Measurements from ENCODE around the gene JAK3. TPM values are rescaled to one million over a fixed set of nuclear protein-coding genes. Genes with fewer than 3 reads are reported as not detected.

The JAK3 gene
- total and polyA plus RNA-seq, 2 of the 8 experiments (the other 6 are each of a cell fraction or from before 2014, with no cell fraction given), result 4.0 to 4.7 TPM

DNA sequence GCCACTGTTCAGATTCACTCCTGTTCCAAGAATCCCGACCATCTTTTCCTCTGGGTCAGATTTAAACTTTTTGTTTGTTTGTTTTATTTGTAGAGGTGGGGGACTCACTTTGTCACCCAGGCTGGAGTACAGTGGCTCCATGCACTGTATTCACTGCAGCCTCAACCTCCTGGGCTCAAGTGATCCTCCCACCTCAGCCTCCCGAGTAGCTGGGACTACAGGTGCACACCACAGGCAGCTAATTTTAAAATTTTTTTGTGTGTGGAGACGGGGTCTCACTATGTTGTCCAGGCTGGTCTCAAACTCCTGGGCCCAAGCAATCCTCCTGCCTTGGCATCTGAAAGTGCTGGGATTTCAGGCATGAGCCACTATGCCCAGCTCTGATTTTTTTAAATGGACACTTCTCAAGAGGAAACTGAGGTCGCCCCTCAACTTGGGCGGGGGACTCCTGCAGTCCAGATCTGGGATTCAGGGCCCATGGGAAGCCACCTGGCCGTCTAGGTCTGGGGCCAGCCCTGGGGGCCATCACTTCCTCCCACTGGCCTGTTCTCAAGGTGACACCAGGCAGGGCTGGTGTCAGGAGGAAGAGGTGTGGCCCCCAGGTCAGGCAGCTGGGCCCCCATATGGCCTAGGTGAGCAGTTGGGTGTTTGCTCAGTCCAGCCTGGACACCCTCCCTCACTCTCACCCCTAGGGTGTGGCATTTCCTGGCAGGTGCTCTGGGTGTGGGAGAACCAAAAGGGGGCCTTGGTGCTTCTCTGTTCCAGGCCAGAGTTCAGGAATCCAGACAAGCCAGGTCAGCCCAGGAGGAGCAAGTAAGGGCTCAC is 51.6 kb downstream of the JAK3 start:
- H3K4ac ChIP-seq (replicated peaks; ENCODE audit: insufficient read length, low read depth, low read length), result no peak overlapping the region
- peaks cover 0 to 6% (median 4%) of the 10 kb centered on the region in 4 experiments; a peak in 5 of 7 replicates for H3K4me1 ChIP-seq (replicated peaks in 1 of 4; ENCODE audit: control insufficient read depth in 3 of 4, insufficient read depth in 4 of 4, low read length in 3 of 4)
- no peaks in the 10 kb centered on the region for H3K79me2 ChIP-seq (ENCODE audit: control insufficient read depth in 1 of 2, insufficient read depth in 2 of 2, low read length in 2 of 2)
- H3K27ac ChIP-seq (ENCODE audit: low read depth, low read length), result no peak overlapping the region
- no peak for FAIRE-seq
- no peaks in the 10 kb centered on the region for H3K79me1 ChIP-seq (ENCODE audit: low read depth, low read length)
- H3K18ac ChIP-seq (ENCODE audit: extremely low read depth, low read length), result no peak overlapping the region
- H2AK5ac ChIP-seq (ENCODE audit: low read depth, low read length), result no peak overlapping the region
- H2BK12ac ChIP-seq (ENCODE audit: low read depth, low read length), result no peak overlapping the region
- 83% methylated on average over 6 of the region's 6 CpGs; no CpG with 5 or more reads in 1 of the 2 experiments for WGBS, 2 experiments (ENCODE audit: extremely low coverage in 1 of 2, insufficient coverage in 1 of 2, insufficient read length in 1 of 2, insufficient replicate concordance in 2 of 2, low coverage in 1 of 2, low lambda C conversion rate in 2 of 2, missing lambda C conversion rate in 1 of 2)
- no peak overlapping the region for H2BK15ac ChIP-seq (ENCODE audit: low read length)
- POLR2A ChIA-PET (ENCODE audit: partially characterized antibody), result interaction anchor here (0.9 to 3.7 kb wide), 4 partner anchors 8 to 190 kb away, joined by 3 to 12 read pairs (median 6); partner anchors contain the start of gene RPL18A
- H3K4me2 ChIP-seq (ENCODE audit: insufficient read depth in 1 of 2, low read depth in 2 of 2, low read length in 2 of 2), result peak overlapping the region in 1 of 2 experiments; percentile 71; a peak in 1 of 4 replicates
- no peaks in the 10 kb centered on the region for H3K36me3 ChIP-seq (ENCODE audit: control insufficient read depth in 2 of 4, insufficient read depth in 4 of 4, low read length in 3 of 4)
- H3K23me2 ChIP-seq (ENCODE audit: low read depth, low read length), result peaks cover 12% of the 10 kb centered on the region; the same call in 1 of the 2 replicates
- H3K9me3 ChIP-seq (ENCODE audit: insufficient read depth in 2 of 2, low read depth in 1 of 2, low read length in 1 of 2), result no peaks in the 10 kb centered on the region
- no peak overlapping the region for H4K8ac ChIP-seq (ENCODE audit: extremely low read depth, insufficient read depth, low read length)
- no peak overlapping the region for H4K5ac ChIP-seq (ENCODE audit: insufficient read length, low read depth, low read length)
- peak overlapping the region in 1 of 4 experiments; percentile 69; a peak in 2 of 8 replicates for H3K4me3 ChIP-seq (ENCODE audit: extremely low read depth in 1 of 4, insufficient read depth in 2 of 4, low read depth in 3 of 4, low read length in 4 of 4)
- H3K27me3 ChIP-seq (replicated peaks in 1 of 4; ENCODE audit: control insufficient read depth in 3 of 4, extremely low read depth in 1 of 4, insufficient read depth in 3 of 4, low read length in 3 of 4), result peaks cover 0 to 9% (median 7%) of the 10 kb centered on the region in 4 experiments; a peak in 6 of 7 replicates
- no peak overlapping the region for H4K91ac ChIP-seq (replicated peaks; ENCODE audit: insufficient read length, low read length)
- no peak overlapping the region for H2BK20ac ChIP-seq (ENCODE audit: low read length)
- H3K14ac ChIP-seq (ENCODE audit: insufficient read length), result no peak overlapping the region
- no peak overlapping the region for H3K9ac ChIP-seq (replicated peaks in 1 of 4; ENCODE audit: extremely low read depth in 1 of 4, low read depth in 3 of 4, low read length in 3 of 4)
- H3K56ac ChIP-seq (replicated peaks; ENCODE audit: insufficient read length, low read depth, low read length), result no peak overlapping the region
- no peak overlapping the region for H2BK5ac ChIP-seq (ENCODE audit: low read depth, low read length)
- H3K23ac ChIP-seq (ENCODE audit: insufficient read length), result no peak overlapping the region
- no peak for DNase-seq (ENCODE audit: low read depth in 1 of 2, low spot score in 2 of 2)
- no peak overlapping the region for H2AFZ ChIP-seq (ENCODE audit: low read length)
- H2BK120ac ChIP-seq (replicated peaks; ENCODE audit: low read depth, low read length), result no peak overlapping the region
- CTCF ChIA-PET (ENCODE audit: partially characterized antibody), result interaction anchor here (0.6 to 2.7 kb wide), 7 partner anchors 11 to 232 kb away, joined by 3 to 11 read pairs (median 4); partner anchors contain the start of gene RPL18A
- no peaks in the 10 kb centered on the region for H4K20me1 ChIP-seq (replicated peaks in 1 of 2; ENCODE audit: control insufficient read depth in 1 of 2, insufficient read depth in 2 of 2, low read length in 2 of 2)
- TF ChIP-seq, protein P1, sequence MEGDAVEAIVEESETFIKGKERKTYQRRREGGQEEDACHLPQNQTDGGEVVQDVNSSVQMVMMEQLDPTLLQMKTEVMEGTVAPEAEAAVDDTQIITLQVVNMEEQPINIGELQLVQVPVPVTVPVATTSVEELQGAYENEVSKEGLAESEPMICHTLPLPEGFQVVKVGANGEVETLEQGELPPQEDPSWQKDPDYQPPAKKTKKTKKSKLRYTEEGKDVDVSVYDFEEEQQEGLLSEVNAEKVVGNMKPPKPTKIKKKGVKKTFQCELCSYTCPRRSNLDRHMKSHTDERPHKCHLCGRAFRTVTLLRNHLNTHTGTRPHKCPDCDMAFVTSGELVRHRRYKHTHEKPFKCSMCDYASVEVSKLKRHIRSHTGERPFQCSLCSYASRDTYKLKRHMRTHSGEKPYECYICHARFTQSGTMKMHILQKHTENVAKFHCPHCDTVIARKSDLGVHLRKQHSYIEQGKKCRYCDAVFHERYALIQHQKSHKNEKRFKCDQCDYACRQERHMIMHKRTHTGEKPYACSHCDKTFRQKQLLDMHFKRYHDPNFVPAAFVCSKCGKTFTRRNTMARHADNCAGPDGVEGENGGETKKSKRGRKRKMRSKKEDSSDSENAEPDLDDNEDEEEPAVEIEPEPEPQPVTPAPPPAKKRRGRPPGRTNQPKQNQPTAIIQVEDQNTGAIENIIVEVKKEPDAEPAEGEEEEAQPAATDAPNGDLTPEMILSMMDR (IDR thresholded peaks at IDR 0.05; ENCODE audit: control extremely low read depth in 1 of 3, insufficient read depth in 1 of 3, low read depth in 1 of 3, low read length in 3 of 3), result no peak
- TF ChIP-seq NRF1 (IDR thresholded peaks at IDR 0.05; ENCODE audit: low read depth, low read length), result no peak
- TF ChIP-seq CTBP2 (IDR thresholded peaks at IDR 0.05; ENCODE audit: borderline replicate concordance, insufficient read depth, insufficient read length, low read length), result no peak
- TF ChIP-seq CBX8 (IDR thresholded peaks at IDR 0.05; ENCODE audit: borderline replicate concordance, low read depth, low read length), result no peak
- no peak for TF ChIP-seq POLR2A (IDR thresholded peaks at IDR 0.05; ENCODE audit: control extremely low read depth in 1 of 2, low read depth in 2 of 2, low read length in 2 of 2)
- no peak for TF ChIP-seq RFX5 (IDR thresholded peaks at IDR 0.05; ENCODE audit: borderline replicate concordance, low read depth, low read length)
- TF ChIP-seq, protein P2, sequence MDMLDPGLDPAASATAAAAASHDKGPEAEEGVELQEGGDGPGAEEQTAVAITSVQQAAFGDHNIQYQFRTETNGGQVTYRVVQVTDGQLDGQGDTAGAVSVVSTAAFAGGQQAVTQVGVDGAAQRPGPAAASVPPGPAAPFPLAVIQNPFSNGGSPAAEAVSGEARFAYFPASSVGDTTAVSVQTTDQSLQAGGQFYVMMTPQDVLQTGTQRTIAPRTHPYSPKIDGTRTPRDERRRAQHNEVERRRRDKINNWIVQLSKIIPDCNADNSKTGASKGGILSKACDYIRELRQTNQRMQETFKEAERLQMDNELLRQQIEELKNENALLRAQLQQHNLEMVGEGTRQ (IDR thresholded peaks at IDR 0.05; ENCODE audit: low read length), result no peak

Measured in H1 (cell line).